GM11168 (cell line): Measurements from ENCODE around the gene CASQ2.
"Not testable (repeated sequence)": the region's sequence is repeated elsewhere in the genome, so short reads cannot be mapped to it uniquely, and the experiment has no call there.

Experiments used
- in situ Hi-C: fragments of 300-500 bp; cut with MboI; formaldehyde crosslinking; loops from one replicate; pipeline ENCODE4 v1.12.0; 2022; ENCODE audit warnings: low sequenced_read_pairs; ENCODE audit not compliant: unreplicated experiment

CASQ2 gene

DNA sequence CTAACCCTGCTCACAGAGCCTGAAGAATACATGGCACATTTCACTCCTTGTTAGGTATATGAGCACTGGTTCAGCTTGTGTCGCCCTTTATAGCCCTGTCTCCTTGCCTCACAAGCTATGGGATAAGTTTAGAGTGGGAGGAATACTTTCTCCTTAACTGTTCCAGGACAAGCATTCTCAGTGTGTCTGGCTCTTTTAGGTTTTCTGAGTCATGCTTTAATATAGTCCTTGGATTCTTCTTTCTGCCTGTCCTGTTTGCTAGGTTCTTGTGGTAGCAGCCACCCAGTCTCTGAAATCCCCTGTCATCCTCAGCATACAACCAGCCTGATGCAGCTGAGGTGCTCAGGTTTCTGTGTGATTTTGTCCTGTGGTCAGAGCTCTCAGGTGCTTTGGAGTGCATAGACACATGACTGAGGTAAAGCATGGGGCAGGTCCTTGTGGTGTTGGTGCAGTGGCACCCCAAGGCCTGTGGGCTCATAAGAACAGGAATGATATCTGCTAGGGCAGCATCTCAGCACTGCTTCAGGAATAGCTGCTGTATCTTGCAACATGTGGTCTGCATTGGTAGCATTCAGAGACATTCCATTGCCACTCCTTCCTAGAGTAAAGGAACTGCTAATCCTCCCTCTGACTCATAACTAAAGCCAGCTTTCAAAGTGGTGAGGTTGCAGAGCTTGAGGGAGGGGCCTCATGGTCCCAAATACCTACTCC is 14.2 kb upstream of the CASQ2 start:
- in situ Hi-C loops = no loop called here

DNA sequence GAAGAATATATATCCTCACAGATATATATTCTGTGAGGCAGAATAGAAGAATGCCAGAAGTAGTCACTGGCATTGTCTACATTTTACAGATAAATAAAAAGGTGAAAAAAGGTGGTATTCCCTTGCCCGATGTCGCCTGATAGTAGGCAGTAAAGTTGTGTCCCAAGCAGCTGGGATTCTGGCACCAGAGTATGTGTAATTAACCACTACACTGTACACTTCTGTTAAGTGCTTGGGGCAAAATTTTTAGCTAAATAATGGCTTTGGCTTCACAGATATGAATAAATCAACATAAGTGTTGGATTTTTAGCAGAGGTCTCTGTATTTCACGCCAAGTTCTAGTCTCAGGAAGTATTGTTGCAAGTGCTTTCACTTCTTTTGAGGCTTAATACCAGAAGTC is 13.3 kb upstream of the CASQ2 start:
- in situ Hi-C loops = no loop called here

DNA sequence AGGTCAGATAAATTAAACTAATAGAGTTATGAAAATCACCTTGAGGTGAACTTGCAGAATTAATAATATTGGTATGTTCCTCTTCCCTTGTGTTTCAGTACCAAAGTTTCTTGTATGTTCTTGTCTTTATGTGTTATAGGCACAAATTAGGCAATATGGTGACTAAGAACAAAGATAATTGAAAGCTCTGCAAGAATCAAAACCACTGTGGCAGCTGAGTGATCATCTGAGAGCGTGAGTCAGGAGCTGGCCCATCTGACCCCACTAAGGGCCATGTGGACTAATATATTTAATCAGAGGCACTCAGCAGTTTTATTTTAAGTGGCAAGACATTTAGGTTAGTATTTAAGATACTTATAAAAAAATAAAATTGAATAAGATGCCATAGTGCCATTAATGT is 12.8 kb upstream of the CASQ2 start:
- in situ Hi-C loops = no loop called here

DNA sequence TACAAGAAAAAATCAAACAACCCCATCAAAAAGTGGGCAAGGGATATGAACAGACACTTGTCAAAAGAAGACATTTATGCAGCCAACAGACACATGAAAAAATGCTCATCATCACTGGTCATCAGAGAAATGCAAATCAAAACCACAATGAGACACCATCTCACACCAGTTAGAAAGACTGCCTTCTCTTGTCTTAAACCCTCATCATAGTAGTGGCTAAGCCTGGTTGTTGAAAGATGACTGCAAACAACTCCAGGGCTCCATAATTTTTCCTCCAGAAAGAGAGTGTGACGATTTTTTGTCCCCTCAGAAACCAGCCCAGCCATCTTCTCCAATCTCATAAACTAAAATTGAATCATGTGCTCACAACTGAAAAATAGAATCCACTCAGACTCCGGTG is 12.1 kb upstream of the CASQ2 start:
- in situ Hi-C loops = not testable (repeated sequence)

DNA sequence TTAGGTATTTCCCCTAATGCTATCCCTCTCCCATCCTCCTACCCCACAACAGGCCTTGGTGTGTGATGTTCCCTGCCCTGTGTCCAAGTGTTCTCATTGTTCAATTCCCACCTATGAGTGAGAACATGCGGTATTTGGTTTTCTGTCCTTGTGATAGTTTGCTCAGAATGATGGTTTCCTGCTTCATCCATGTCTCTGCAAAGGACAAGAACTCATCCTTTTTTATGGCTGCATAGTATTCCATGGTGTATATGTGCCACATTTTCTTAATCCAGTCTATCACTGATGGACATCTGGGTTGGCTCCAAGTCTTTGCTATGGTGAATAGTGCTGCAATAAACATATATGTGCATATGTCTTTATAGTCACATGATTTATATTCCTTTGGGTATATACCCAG is 10.6 kb upstream of the CASQ2 start:
- in situ Hi-C loops = loop anchor here (10.0 kb wide), 1 partner anchor 164 kb away; no protein-coding TSS in a partner anchor

DNA sequence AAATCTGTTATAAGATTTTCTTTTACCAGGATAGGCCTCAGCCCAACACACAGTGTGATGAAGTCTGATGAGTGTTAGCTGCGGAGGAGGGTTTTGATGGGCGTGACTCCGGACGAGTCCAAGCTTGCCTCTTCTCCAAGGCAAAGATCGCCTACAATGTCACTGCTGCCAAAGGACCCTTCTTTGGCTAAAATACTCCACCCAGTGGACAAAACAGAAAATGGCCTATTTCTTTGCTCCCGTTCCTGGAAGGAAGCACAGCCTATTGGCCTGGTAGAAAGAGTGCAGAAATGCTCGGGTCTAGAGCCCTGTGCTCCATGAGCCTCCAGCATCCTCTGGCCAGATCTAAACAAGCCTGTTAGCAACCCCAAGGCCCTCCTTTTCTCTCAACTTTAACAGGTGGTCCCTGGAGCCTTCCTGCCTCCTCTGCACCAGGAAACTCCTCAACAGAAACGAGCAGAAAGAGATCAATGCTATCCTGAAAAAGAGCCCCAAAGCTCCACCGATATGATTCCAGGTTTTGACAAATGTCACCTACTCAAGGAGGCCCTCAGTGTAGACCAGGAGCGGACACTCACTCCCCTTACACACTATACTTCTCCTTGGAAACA is 3.4 kb upstream of the CASQ2 start:
- in situ Hi-C loops = loop anchor here (5.0 to 25.0 kb wide), 3 partner anchors 55 to 460 kb away; no protein-coding TSS in a partner anchor

DNA sequence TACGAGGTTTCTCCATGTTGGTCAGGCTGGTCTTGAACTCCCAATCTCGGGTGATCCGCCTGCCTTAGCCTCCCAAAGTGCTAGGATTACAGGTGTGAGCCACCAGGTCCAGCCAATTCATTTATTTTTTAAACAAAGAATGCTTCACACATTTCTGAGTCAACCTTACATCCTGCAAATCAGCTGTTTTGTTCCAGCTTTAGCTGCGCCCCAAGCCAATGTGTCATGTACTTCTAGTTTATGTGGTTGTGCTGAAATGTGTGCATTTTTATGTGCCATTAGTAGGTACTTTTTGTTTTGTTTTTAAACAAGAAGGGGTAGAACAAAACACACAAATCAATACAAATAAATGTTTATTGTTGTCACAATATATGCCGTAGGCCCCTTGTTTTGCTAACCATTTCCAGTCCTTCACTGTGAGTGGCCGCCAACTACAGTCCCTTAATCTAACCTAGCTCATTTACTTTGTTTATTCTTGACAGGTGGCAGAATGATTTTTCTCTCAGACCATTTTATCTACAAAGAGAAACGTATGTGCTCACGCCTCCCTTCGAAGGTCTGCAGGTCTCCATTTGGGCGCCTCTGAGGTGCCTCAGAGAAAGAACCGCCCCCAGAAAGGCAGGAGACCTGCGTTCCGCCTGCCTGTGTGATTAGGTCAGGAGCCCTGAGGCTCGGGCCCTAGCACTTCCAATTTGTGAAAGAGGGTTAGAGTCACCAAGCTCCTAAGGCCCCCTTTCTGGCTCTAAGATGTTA is 2.8 kb upstream of the CASQ2 start:
- in situ Hi-C loops = loop anchor here (5.0 to 25.0 kb wide), 3 partner anchors 54 to 459 kb away; no protein-coding TSS in a partner anchor

DNA sequence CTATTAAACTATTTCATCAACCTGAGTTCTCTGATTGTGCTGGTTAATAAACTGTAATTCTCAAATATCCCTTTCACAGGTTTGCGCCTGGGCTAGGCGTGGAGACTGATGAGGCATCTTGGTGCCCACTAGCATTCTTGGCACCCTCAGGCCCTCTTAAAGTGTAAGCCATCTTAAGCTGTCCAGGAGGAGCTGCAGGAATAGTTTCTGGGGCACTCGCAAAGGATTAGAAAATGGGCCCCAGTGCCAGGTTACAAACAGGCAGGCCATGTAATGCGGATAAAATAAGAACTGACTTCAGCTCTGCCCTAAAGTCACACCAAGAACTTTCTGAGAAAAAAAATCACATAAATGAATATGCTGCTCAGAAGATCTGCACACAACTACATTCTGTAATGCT is 1.1 kb downstream of the CASQ2 start:
- in situ Hi-C loops = loop anchor here (25.0 kb wide), 1 partner anchor 455 kb away; no protein-coding TSS in a partner anchor

DNA sequence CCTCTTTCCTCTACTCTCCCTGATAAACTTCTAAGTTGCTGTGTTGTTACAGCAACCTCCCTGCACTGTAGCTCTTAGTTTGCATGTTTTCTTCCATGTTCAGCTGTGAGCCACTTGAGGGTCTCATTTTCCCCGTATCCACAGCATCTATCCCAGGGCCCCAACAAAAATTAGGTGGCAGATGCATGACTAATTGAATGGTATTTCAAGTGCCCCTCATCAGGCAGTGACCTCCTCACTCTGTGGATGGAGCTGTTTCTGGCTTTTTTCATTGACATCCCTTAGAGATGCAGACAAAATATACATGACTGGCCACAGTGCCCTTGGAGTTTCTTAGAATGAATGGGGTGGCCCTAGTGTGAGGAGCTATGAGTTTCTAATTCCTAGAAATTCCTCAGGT is 3.4 kb downstream of the CASQ2 start:
- in situ Hi-C loops = loop anchor here (25.0 kb wide), 1 partner anchor 453 kb away; no protein-coding TSS in a partner anchor

DNA sequence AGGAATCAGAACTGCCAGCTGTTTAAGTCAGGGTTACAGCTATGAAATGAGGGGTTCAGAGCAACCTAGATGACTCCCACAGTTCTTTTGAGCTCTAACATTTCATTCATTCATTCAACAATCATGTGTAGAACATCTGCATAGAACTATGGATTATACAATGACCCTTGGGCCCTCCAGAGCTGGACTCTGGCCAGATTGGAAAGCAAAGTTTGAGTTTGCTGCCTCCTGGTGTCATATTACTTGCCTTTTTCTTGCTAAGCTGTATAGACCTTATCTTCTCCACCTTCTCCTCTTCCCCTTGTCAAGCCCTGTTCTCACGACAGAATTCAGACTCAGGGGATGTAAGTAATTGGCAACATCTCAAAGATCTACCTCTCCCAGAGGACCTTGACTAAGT is 4.0 kb downstream of the CASQ2 start:
- in situ Hi-C loops = loop anchor here (25.0 kb wide), 1 partner anchor 452 kb away; no protein-coding TSS in a partner anchor

DNA sequence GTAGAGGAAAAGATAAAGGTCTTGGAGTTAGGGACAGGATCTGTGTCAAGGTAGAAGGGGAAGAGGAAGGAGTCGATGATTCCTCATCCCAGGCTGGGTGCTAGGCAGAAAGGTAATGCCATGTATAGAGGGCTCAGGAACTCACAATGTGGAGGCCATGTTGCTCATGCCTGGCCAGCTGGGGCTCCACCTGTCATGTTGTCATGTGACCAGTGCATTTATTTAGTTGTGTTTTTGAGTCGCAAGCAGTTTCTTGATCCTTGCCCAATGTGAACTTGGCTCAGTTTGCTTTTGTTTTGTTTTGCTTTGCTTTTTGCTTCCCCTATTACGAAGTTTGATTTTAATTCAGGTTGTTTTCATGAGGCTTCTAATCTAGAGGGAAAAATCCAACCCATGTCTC is 5.7 kb downstream of the CASQ2 start:
- in situ Hi-C loops = loop anchor here (25.0 kb wide), 1 partner anchor 450 kb away; no protein-coding TSS in a partner anchor

DNA sequence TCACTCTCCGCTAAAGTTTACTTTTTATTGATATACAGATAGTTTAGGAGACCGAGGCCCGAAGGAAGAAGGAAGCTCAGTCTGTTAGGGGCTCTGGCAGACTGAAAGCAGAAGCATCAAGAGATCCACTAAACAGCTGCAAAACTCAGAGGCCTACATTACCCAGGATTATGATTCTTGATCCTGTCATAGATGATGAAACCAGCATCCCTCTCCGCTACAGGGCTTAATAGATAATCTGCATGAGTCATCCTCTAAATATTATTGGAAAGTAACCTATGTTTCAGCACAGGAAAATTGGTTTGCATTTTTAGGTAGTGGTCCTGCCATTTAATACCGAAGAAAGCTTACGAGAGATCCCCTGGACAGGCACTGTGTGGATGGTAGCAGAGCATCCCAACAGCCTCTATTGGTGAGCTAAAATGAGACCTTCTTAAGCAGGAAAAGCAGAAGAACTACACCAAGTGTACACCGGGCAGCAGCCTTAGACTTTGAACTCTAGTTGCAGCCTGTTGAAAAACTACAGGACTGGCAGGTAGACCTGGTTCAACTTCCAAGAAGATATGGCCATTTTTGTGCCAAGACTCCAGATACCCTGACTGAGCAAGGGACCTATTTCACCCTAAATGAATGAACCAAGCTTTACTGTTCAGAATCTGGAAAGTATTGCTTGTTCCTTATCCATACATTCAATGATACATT is 6.8 kb downstream of the CASQ2 start:
- in situ Hi-C loops = loop anchor here (25.0 kb wide), 1 partner anchor 449 kb away; no protein-coding TSS in a partner anchor

DNA sequence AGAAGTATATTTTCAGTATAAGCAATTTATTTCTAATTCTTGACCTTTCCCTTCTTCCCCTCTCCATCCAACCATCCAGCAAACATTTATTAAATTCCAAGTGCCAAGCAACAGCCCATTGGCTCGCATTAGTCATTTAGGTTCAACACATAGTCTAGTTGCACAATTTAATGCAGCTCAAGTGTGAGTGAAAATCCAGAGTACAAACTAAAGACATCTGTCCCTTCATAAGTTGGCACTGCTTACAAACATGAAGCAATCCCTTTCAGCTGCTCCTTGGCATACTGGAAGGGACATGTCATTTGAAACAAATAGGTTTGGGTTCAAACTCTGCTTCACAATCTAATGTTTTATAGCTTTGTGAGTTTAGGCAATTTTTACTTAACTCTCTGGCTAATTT is 10.7 kb downstream of the CASQ2 start:
- in situ Hi-C loops = loop anchor here (25.0 kb wide), 1 partner anchor 446 kb away; no protein-coding TSS in a partner anchor

DNA sequence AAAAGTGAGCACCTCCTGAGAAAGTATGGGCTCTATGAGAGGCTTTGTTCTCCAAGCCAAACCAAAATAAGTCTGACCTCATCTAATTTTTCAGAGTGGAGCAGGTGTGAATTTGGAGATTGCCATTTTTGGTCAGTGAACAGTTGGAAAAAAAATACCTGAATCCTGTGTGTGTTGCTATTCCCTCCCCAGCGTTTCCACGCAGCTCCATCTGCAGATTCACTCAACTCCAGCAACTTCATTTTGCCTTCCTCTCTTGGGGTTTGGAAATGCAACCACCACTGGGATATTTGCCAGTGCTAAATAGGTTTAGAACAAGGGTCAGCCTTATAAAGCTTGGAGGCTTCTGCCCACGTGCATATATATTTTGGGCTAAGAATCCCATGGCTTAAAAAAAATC is 11.2 kb downstream of the CASQ2 start:
- in situ Hi-C loops = loop anchor here (25.0 kb wide), 1 partner anchor 445 kb away; no protein-coding TSS in a partner anchor

DNA sequence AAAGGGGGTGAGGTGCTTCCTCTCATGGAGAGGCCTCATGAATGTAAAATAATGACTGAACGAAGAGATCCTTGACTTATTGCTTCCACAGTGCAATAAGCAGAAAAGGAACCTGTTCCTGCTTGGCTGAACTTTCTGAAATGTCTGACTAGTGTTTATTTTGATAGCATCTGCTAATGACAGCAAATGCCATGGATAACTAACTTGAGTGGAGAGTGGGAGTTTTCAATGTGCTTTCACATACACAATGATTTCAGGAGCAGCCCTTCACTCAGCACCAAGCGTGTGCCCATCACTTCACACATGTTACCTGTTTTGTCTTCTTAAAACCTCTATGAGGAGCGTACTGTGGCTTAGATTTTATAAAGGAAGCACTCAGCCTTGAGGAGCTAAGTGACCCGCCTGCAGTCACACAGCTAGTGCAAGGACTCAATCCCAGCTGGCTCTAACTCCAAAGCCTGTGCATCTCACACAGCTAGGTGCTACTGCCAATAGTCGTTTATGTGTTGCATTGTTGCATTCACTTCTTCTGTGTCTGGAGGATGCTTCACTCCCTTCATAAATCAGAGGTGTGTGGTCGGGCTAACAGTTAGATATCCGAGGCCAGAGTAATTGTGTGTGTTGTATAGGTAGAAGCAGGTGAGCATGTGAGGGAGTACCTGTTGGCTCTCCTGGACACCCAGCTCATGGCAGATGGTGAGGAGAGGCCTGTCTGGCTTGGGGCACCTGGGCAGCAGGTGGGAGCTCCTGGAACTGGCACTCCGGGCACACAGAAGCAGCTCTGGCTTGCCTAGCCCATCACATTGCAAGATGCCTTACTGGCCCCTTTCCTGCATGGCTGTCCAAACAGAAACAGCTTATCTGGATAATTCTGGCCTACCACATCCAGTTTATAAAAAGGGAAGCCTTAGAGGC is 12.8 kb downstream of the CASQ2 start:
- in situ Hi-C loops = loop anchor here (25.0 kb wide), 1 partner anchor 443 kb away; no protein-coding TSS in a partner anchor

DNA sequence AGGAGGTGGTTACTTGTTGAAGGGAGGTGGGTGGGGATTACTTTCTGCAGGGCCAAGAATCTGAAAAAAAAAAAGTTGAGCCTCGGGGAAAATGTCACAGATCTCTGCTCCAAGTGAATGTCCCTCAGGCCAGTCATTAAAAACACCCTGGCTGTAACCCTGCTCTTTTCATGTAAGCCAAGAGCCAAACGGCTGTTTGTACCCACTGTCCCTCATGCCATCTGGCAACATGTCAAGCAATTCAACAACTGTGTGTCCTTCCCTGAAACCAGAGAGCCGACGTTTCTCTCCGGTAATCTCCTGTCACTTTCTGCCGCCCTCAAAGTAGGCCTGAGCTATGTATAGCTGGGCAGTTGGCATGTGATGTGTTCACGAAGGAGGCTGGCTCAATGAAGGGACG is 14.7 kb downstream of the CASQ2 start:
- in situ Hi-C loops = loop anchor here (25.0 kb wide), 1 partner anchor 442 kb away; no protein-coding TSS in a partner anchor

DNA sequence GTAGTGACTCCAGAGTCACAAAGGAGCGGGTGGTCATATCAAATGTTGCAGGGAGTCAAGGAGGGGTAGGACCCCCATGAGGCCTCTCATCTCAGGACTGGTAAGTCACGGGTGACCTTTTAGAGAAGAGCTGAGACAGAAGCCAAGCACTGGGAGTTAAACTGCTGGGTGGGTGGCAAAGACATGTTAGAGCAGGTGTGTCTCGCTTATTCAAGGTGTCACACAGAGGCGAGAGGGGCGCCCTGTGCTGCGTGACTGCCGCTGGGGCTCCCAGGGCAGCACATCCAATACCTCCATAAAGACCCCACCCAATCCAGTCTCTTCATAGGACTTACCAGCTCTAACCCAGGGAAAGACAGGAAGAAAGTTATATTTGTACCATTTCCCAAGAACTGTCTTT is 15.2 kb downstream of the CASQ2 start:
- in situ Hi-C loops = loop anchor here (25.0 kb wide), 1 partner anchor 441 kb away; no protein-coding TSS in a partner anchor

DNA sequence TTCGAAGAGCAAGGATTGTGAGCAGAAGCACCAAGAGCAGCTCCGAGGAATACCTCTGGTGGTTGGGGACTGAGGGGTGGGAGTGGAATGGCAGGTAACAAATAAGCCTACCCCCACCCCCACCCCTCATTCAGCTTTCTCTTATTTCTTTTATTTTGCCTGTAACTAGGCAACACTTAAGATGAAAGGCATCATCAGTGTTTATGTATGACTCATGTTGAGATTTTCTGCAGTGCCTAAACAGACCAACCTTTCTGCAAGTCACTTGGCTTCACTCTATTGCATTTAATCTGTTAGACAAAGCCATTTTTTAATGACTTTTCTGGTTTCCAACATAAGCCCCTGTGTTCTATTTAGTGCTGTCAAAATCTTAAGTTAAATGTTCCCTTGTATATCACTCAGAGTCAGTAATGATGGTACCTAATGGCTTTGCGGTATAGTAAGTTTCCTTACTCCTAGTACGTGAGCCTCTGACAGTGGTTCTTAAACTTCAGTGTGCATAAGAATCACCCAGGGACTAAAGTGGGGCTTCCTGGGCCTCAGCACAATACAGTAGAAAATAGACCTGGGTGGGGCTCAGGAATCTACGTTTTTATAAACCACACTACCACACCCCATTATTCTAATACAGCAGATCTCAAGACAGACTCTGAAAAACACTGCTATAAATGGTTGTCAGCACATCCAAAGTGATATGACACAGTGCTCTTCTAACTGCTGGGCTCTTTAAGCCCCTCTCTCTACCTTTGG is 19.9 kb downstream of the CASQ2 start:
- in situ Hi-C loops = no loop called here
